HCT116 (cell line): Measurements from ENCODE around the gene PCK2. TPM values are rescaled to one million over a fixed set of nuclear protein-coding genes. Genes with fewer than 3 reads are reported as not detected.
"Not testable (repeated sequence)": the region's sequence is repeated elsewhere in the genome, so short reads cannot be mapped to it uniquely, and the experiment has no call there.

Experiments used
- ATAC-seq: fragments of 200-7000 bp; cut with Tn5 transposase; 2 replicates; pipeline ENCODE4 v1.9.1; 2020; ENCODE audit warnings: mild to moderate bottlenecking, moderate library complexity
- Bru-seq: library from RNA; stranded (reverse); fragments of 400-500 nt; gene quantifications from one replicate; lab custom pipeline; 2021; lab: Mats Ljungman, UMichigan
- BruChase-seq, 2 experiments: library from RNA; stranded (reverse); fragments of 400-500 nt; gene quantifications; one replicate each; lab custom pipeline; 2021; lab: Mats Ljungman, UMichigan
- BruUV-seq: library from RNA; stranded (reverse); fragments of 400-500 nt; replicated peaks from 2 replicates; lab custom pipeline; 2021; lab: Mats Ljungman, UMichigan
- CTCF ChIA-PET: fragments of 300-600 bp; sonication (Branson Sonifier 250); formaldehyde crosslinking; loops from one replicate; lab custom pipeline; 2021; ENCODE audit warnings: antibody characterized with exemption; lab: Charles Lee
- POLR2A ChIA-PET: fragments of 300-600, 350-600 bp; sonication (Branson Sonifier 250); formaldehyde crosslinking; loops from one replicate; lab custom pipeline; 2021; ENCODE audit warnings: antibody characterized with exemption; lab: Charles Lee
- RAD21 ChIA-PET, 2 experiments: fragments of 300-600 bp; sonication (Branson Sonifier 250); formaldehyde crosslinking; loops; one replicate each; lab custom pipeline; 2023; ENCODE audit warnings: low total read pairs in 2 of 2; ENCODE audit not compliant: uncharacterized antibody in 2 of 2, unreplicated experiment in 2 of 2, low non-redundant PET in 1 of 2; lab: Charles Lee
- DNase-seq: peaks from one replicate; pipeline ENCODE4 v3.0.0-alpha.2; 2010; ENCODE audit warnings: low read depth, low spot score
- H2AFZ ChIP-seq: fragments of 200-600 bp; shearing (Covaris generic), sonication (generic); 2 replicates; pipeline ENCODE4 v1.6.1; 2017; ENCODE audit warnings: low read depth, mixed run types, mixed read lengths, antibody characterized with exemption, low read length; ENCODE audit not compliant: poor library complexity, severe bottlenecking
- H3K27ac ChIP-seq: 2 replicates; pipeline ENCODE4 v1.5.1; 2012; ENCODE audit warnings: low read depth, low read length
- H3K27me3 ChIP-seq: fragments of 200-600 bp; sonication (generic); 2 replicates; pipeline ENCODE4 v1.6.1; 2016; ENCODE audit warnings: mixed run types, low read length, mixed read lengths; ENCODE audit not compliant: insufficient read depth
- H3K36me3 ChIP-seq, 2 experiments: fragments of 200-500 bp in 1 of 2; fragments of 200-600 bp in 1 of 2; sonication (Bioruptor generic) in 1 of 2; sonication (generic) in 1 of 2; 2 replicates each; pipeline versions ENCODE4 v1.5.1 to v1.6.1; 2014 to 2016; ENCODE audit warnings: low read length in 2 of 2, inconsistent platforms in 1 of 2, mixed read lengths in 1 of 2, mixed run types in 1 of 2; ENCODE audit not compliant: insufficient read depth in 2 of 2, control insufficient read depth in 1 of 2
- H3K4me1 ChIP-seq, 2 experiments: fragments of 200-600 bp in 1 of 2; sonication (generic) in 1 of 2; 2 replicates each; pipeline versions ENCODE4 v1.5.1 to v1.6.1; 2012 to 2017; ENCODE audit warnings: low read length in 2 of 2, inconsistent platforms in 1 of 2, mild to moderate bottlenecking in 1 of 2, mixed read lengths in 1 of 2, mixed run types in 1 of 2, moderate library complexity in 1 of 2; ENCODE audit not compliant: insufficient read depth in 2 of 2, control insufficient read depth in 1 of 2
- H3K4me2 ChIP-seq: fragments of 200-600 bp; sonication (generic); 2 replicates; pipeline ENCODE4 v1.6.1; 2017; ENCODE audit warnings: mixed run types, low read length, mixed read lengths
- H3K4me3 ChIP-seq, 2 experiments: fragments of 200-600 bp in 1 of 2; sonication (generic) in 1 of 2; replicated peaks in 1 of 2; 2 replicates each; pipeline ENCODE4 v1.5.1; 2011 to 2016; ENCODE audit warnings: low read length in 2 of 2, control low read depth in 1 of 2, low read depth in 1 of 2, mild to moderate bottlenecking in 1 of 2, mixed read lengths in 1 of 2, mixed run types in 1 of 2
- H3K79me2 ChIP-seq: fragments of 200-600 bp; sonication (generic); 2 replicates; pipeline ENCODE4 v1.6.1; 2017; ENCODE audit warnings: mild to moderate bottlenecking, mixed run types, low read length, moderate library complexity, mixed read lengths; ENCODE audit not compliant: insufficient read depth
- H3K9ac ChIP-seq: fragments of 200-600 bp; sonication (generic); 2 replicates; pipeline ENCODE4 v1.6.1; 2016; ENCODE audit warnings: low read length, mixed read lengths
- H3K9me2 ChIP-seq: fragments of 200-600 bp; sonication (generic), shearing (Covaris generic); 2 replicates; pipeline ENCODE4 v1.6.1; 2017; ENCODE audit warnings: mixed run types, mild to moderate bottlenecking, moderate library complexity; ENCODE audit not compliant: insufficient read depth
- H3K9me3 ChIP-seq, 2 experiments: fragments of 200-500 bp in 1 of 2; fragments of 200-600 bp in 1 of 2; sonication (Bioruptor generic) in 1 of 2; sonication (generic) in 1 of 2; 2 replicates each; pipeline ENCODE4 v1.6.1; 2014 to 2017; ENCODE audit warnings: low read length in 2 of 2, mixed read lengths in 2 of 2, inconsistent platforms in 1 of 2, low read depth in 1 of 2, mild to moderate bottlenecking in 1 of 2, mixed run types in 1 of 2, moderate library complexity in 1 of 2; ENCODE audit not compliant: control insufficient read depth in 1 of 2, insufficient read depth in 1 of 2
- H4K20me1 ChIP-seq: fragments of 200-600 bp; sonication (generic), shearing (Covaris generic); 2 replicates; pipeline ENCODE4 v1.6.1; 2017; ENCODE audit warnings: mixed run types, mild to moderate bottlenecking, moderate library complexity; ENCODE audit not compliant: insufficient read depth
- CEBPB ChIP-seq: IDR thresholded peaks from 2 replicates; pipeline ENCODE4 v1.6.1; 2012; ENCODE audit warnings: low read depth
- EGR1 ChIP-seq: IDR thresholded peaks from 2 replicates; pipeline ENCODE4 v1.6.1; 2012; ENCODE audit warnings: low read depth
- EZH2 ChIP-seq: fragments of 200-600 bp; sonication (generic); IDR thresholded peaks from 2 replicates; pipeline ENCODE4 v1.6.1; 2017; ENCODE audit warnings: antibody characterized with exemption, mixed run types
- POLR2A ChIP-seq: IDR thresholded peaks from 2 replicates; pipeline ENCODE4 v1.7.0; 2011; ENCODE audit warnings: borderline replicate concordance; ENCODE audit not compliant: insufficient read depth, insufficient read length; ENCODE audit errors: extremely low read depth
- POLR2AphosphoS5 ChIP-seq: IDR thresholded peaks from 2 replicates; pipeline ENCODE4 v1.6.1; 2011; ENCODE audit warnings: mild to moderate bottlenecking, low read depth, low read length, moderate library complexity
- SIN3A ChIP-seq: IDR thresholded peaks from 2 replicates; pipeline ENCODE4 v1.6.1; 2012; ENCODE audit warnings: low read depth
- SP1 ChIP-seq: IDR thresholded peaks from 2 replicates; pipeline ENCODE4 v1.6.1; 2012; ENCODE audit warnings: low read depth
- ZFX ChIP-seq: fragments of 450-650 bp; IDR thresholded peaks from 2 replicates; pipeline ENCODE4 v1.6.1; 2017
- intact Hi-C: fragments of 100-400 bp; cut with micrococcal nuclease; formaldehyde crosslinking; loops from 2 replicates; pipeline ENCODE4 v1.10.0; 2022
- long read RNA-seq: library from polyadenylated mRNA; unstranded; transcript quantifications from one replicate; pipeline ENCODE4 v2.0.0, GENCODE V29; 2021; ENCODE audit not compliant: unreplicated experiment
- polyA plus RNA-seq: library from polyadenylated mRNA; unstranded; fragments of >200 nt; gene quantifications from 2 replicates; pipeline ENCODE4 v1.2.1, GENCODE V29; 2012; ENCODE audit warnings: missing spikeins
- total RNA-seq: library from RNA; stranded (reverse); gene quantifications from one replicate; pipeline ENCODE4 v1.2.1, GENCODE V29; 2021; ENCODE audit not compliant: unreplicated experiment
- TF ChIP-seq, protein P1 (sequence below): IDR thresholded peaks from 2 replicates; pipeline ENCODE4 v1.6.1; 2012

The PCK2 gene
- total RNA-seq (94.1 TPM), Bru-seq, nascent RNA (percentile 91 among the genes with signal in this experiment), BruChase-seq, experiment 1, labeled RNA remaining after a 6-hour chase (percentile 93 among the genes with signal in this experiment), BruChase-seq, experiment 2, labeled RNA remaining after a 2-hour chase (percentile 91 among the genes with signal in this experiment)
- polyA plus RNA-seq: 137 and 142 TPM in 2 replicates
- long read RNA-seq, transcript PCK2-201 (10 exons, 2,357 nt): major isoform, 80 of 184 reads
- long read RNA-seq, partial matches to known transcripts: 55 of 184 reads
- long read RNA-seq, other reads (novel, unspliced or antisense): 42 of 184 reads

DNA sequence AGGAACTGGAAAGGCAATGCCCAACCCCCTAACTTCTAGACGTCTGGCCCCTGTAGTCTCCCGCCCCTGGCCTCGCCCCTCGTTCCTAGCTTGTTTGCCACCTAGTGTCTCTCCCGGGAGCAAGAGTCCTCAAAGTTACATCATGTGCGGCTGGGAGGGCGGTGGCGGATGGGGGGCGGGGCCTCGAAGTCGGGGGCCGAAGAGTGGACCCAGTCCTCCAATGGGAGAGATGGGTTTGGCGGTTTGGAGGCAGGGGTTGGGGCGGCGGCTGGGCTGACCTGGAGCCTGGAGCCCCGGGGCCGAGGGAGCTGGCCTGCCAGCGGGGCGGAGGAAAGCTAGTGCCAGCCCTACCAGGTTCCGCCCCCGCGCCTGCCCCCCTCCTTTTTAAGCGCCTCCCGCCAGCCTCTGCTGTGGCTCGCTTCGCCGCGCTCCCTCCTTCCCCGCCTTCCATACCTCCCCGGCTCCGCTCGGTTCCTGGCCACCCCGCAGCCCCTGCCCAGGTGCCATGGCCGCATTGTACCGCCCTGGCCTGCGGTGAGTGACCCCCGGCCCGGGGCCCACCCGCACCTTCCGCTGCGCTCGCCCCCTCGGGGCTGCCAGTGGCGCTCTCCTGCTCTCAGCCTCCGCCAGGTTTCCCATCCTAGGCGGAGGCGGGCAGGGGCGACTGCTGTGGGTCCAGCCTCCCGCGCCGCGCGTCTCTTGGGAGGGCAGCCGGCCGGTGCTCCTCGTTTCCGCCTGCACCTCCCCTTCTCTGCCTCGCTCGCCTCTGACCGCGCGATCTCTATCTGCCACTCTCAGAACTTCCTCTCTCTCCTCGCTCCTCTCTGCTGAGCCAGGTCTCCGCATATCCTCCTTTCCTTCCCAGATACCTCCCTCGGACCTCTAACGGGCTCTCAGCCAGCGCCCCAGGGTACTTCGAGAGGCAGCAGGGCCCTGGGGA lies at the start of gene PCK2:
PCK2 (plus strand) TSS at position 411 of the 940 bp plus-strand sequence; CDS start at position 506, 95 bp downstream.
- H2AFZ ChIP-seq: peak within 1 kb of the TSS; percentile 32
- peak within 1 kb of the TSS; percentile 87 for H3K27ac ChIP-seq
- H4K20me1 ChIP-seq: no peaks in the 10 kb centered on the region
- H3K79me2 ChIP-seq: peaks cover 7% of the 10 kb centered on the region; the same call in 1 of the 2 replicates
- no peaks in the 10 kb centered on the region for H3K9me2 ChIP-seq
- peak within 1 kb of the TSS; percentile 84 for H3K9ac ChIP-seq
- H3K27me3 ChIP-seq: no peaks in the 10 kb centered on the region
- RAD21 ChIA-PET: interaction anchor here (0.9 to 4.6 kb wide), 4 partner anchors 14 to 36 kb away, joined by 6 to 35 read pairs (median 7); no protein-coding TSS in a partner anchor
- H3K4me3 ChIP-seq: peak within 1 kb of the TSS; percentile 94 to 96
- H3K9me3 ChIP-seq: no peaks in the 10 kb centered on the region
- H3K4me2 ChIP-seq: peak within 1 kb of the TSS; percentile 87
- POLR2A ChIA-PET: interaction anchor here (0.6 to 4.5 kb wide), 29 partner anchors 9 to 999 kb away, joined by 3 to 49 read pairs (median 5); partner anchors contain the start of genes ACIN1, C14orf119, CARMIL3 and CHMP4A
- peak; percentile 91 for ATAC-seq
- H3K4me1 ChIP-seq: peaks cover 15 to 22% of the 10 kb centered on the region in 2 experiments
- peak; percentile 85 for DNase-seq
- no peak; the same call in 1 of the 2 replicates for TF ChIP-seq CEBPB
- peak; percentile 58; the same call in 1 of the 2 replicates for TF ChIP-seq SP1
- TF ChIP-seq EGR1: peak; percentile 92
- TF ChIP-seq ZFX: 0 out of 2 replicates have a peak, but pooled peaks have one; percentile 24
- TF ChIP-seq, protein P1, sequence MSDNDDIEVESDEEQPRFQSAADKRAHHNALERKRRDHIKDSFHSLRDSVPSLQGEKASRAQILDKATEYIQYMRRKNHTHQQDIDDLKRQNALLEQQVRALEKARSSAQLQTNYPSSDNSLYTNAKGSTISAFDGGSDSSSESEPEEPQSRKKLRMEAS: peak; percentile 76; the same call in 1 of the 2 replicates
- peak; percentile 79 for TF ChIP-seq SIN3A
- peak; percentile 98 for TF ChIP-seq POLR2A
- peak; percentile 98 for TF ChIP-seq POLR2AphosphoS5
- no peak for TF ChIP-seq EZH2
- BruUV-seq: TSS peak; percentile 63
- intact Hi-C loops: loop anchor here (1.0 to 10.0 kb wide), 2 partner anchors 20 to 109 kb away; partner anchors contain the start of genes DCAF11, DHRS4L2 and NRL
- CTCF ChIA-PET: interaction anchor here (0.8 to 6.3 kb wide), 8 partner anchors 9 to 505 kb away, joined by 3 to 149 read pairs (median 8); partner anchors contain the start of genes IRF9 and RNF31
- no peaks in the 10 kb centered on the region for H3K36me3 ChIP-seq

DNA sequence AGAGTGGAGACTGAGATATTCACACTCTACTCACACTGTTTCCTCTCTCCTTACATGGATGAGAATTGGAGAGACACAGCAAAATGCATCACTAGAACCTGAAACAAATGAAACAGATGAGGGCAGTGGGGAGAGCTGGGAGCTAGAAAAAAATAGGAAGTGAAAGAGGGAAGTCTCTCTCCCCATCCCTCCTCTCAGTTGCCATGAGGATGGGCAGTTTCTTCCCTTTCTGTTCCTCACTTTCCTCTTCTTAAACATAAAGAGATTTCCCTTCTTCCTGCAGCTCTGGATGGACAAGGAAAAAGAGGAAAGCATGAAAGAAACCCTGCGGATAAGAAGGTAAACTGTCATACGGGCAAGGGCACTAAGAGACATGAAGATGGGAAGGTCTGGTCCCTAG lies 45.1 kb upstream of the PCK2 start:
- H3K4me2 ChIP-seq, H3K9me3 ChIP-seq, H3K27ac ChIP-seq, H3K27me3 ChIP-seq, H3K9me2 ChIP-seq, ATAC-seq, H3K9ac ChIP-seq, H2AFZ ChIP-seq, POLR2A ChIA-PET, H4K20me1 ChIP-seq, H3K4me3 ChIP-seq, intact Hi-C loops, DNase-seq, BruUV-seq, H3K36me3 ChIP-seq, H3K79me2 ChIP-seq: not testable (repeated sequence)
- CTCF ChIA-PET: interaction anchor here (1.1 kb wide), 1 partner anchor 59 kb away, joined by 3 read pairs; no protein-coding TSS in a partner anchor
- RAD21 ChIA-PET: interaction anchor here in 1 of 2 experiments (0.6 kb wide), 1 partner anchor 58 kb away, joined by 3 read pairs; no protein-coding TSS in a partner anchor
- peaks cover 6 to 25% of the 10 kb centered on the region in 2 experiments; a peak in 3 of 4 replicates for H3K4me1 ChIP-seq

DNA sequence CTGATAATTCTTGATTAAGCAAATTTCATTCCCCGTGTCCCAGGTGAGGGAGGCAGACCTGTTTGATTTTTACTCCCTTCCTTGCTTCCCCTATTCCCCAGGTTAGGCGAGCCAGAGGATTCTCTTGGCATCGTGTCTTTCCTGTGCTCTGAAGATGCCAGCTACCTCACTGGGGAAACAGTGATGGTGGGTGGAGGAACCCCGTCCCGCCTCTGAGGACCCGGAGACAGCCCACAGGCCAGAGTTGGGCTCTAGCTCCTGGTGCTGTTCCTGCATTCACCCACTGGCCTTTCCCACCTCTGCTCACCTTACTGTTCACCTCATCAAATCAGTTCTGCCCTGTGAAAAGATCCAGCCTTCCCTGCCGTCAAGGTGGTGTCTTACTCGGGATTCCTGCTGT lies 43.4 kb upstream of the PCK2 start:
- BruUV-seq, POLR2A ChIA-PET, ATAC-seq: not testable (repeated sequence)

More for the DNA sequence above, 43.4 kb upstream of the PCK2 start:
- CTCF ChIA-PET: interaction anchor here (1.5 kb wide), 1 partner anchor 41 kb away, joined by 4 read pairs; no protein-coding TSS in a partner anchor
- H3K9me3 ChIP-seq, H3K9me2 ChIP-seq, H4K20me1 ChIP-seq, H3K4me2 ChIP-seq, H3K27ac ChIP-seq, H3K27me3 ChIP-seq, RAD21 ChIA-PET, H3K9ac ChIP-seq, H3K79me2 ChIP-seq, H3K36me3 ChIP-seq, intact Hi-C loops, DNase-seq, H3K4me3 ChIP-seq, H2AFZ ChIP-seq: not testable (repeated sequence)
- peaks cover 6 to 25% of the 10 kb centered on the region in 2 experiments; a peak in 3 of 4 replicates for H3K4me1 ChIP-seq
